Right atrium auricular region (tissue), 2 donors: ENCODE measurements around the gene MAGI1. TPM values are rescaled to one million over a fixed set of nuclear protein-coding genes. Genes with fewer than 3 reads are reported as not detected.

Source experiments
- DNase-seq: peaks from one replicate; pipeline ENCODE4 v3.0.0-alpha.2; 2019; ENCODE audit warnings: low spot score
- H3K27ac ChIP-seq, 2 donors: fragments of 200-600 bp; sonication (generic); 1 replicate in 1 of 2; 2 replicates in 1 of 2; pipeline ENCODE4 v1.5.1; 2016 to 2019
- H3K27me3 ChIP-seq, 2 donors: fragments of 200-600 bp; sonication (generic); one replicate each; pipeline versions ENCODE4 v1.5.1 to v1.6.0; 2017 to 2019
- H3K36me3 ChIP-seq: fragments of 200-600 bp; sonication (generic); one replicate; pipeline ENCODE4 v1.5.1; 2016
- H3K4me1 ChIP-seq, 2 donors: fragments of 200-600 bp; sonication (generic); one replicate each; pipeline versions ENCODE4 v1.5.1 to v1.6.0; 2017 to 2019
- H3K4me3 ChIP-seq, 2 donors: fragments of 200-600 bp; sonication (generic); 1 replicate in 1 of 2; 2 replicates in 1 of 2; pipeline ENCODE4 v1.5.1; 2017 to 2019; ENCODE audit warnings: mild to moderate bottlenecking in 1 of 2, moderate library complexity in 1 of 2
- H3K9me3 ChIP-seq, 2 donors: fragments of 200-600 bp; sonication (generic); one replicate each; pipeline ENCODE4 v1.5.1; 2019
- CTCF ChIP-seq, 2 donors: fragments of 200-600 bp; sonication (generic); IDR thresholded peaks; one replicate each; pipeline ENCODE4 v1.5.1; 2019; ENCODE audit warnings: antibody characterized with exemption in 2 of 2
- total RNA-seq, 2 donors: library from RNA; depleted of rRNA; stranded (reverse); fragments of >200 nt; gene quantifications; one replicate each; pipeline ENCODE4 v1.1.0, GENCODE V29; 2016

The MAGI1 gene
- total RNA-seq, 2 donors from 2014 or later: 28.5 to 34.8 TPM

- H3K4me1 ChIP-seq: peaks cover 0 to 65% of the 10 kb centered on the region in 2 donors
- no peaks in the 10 kb centered on the region for H3K36me3 ChIP-seq
- no peak overlapping the region for H3K4me3 ChIP-seq
- H3K9me3 ChIP-seq: no peaks in the 10 kb centered on the region
- no peak for TF ChIP-seq CTCF (IDR thresholded peaks at IDR 0.05)
- no peaks in the 10 kb centered on the region for H3K27me3 ChIP-seq
- H3K27ac ChIP-seq: no peak overlapping the region
- no peak for DNase-seq
Observed at GRCh38 chr3:65944252-65944651, 94.5 kb downstream of the MAGI1 start.

GRCh38 chr3:65939801-65940246 lies 98.9 kb downstream of the MAGI1 start:
- H3K36me3 ChIP-seq: no peaks in the 10 kb centered on the region
- no peak for TF ChIP-seq CTCF (IDR thresholded peaks at IDR 0.05)
- no peak overlapping the region for H3K27ac ChIP-seq
- H3K4me1 ChIP-seq: peaks cover 0 to 48% of the 10 kb centered on the region in 2 donors
- H3K9me3 ChIP-seq: no peaks in the 10 kb centered on the region
- no peaks in the 10 kb centered on the region for H3K27me3 ChIP-seq
- DNase-seq: no peak
- no peak overlapping the region for H3K4me3 ChIP-seq

GRCh38 chr3:65939184-65939583 lies 99.5 kb downstream of the MAGI1 start:
- peaks cover 0 to 47% of the 10 kb centered on the region in 2 donors for H3K4me1 ChIP-seq
- DNase-seq: no peak
- H3K27me3 ChIP-seq: no peaks in the 10 kb centered on the region
- no peaks in the 10 kb centered on the region for H3K36me3 ChIP-seq
- H3K9me3 ChIP-seq: no peaks in the 10 kb centered on the region
- TF ChIP-seq CTCF (IDR thresholded peaks at IDR 0.05): no peak
- no peak overlapping the region for H3K4me3 ChIP-seq
- no peak overlapping the region for H3K27ac ChIP-seq

GRCh38 chr3:65938676-65939075 lies 100.0 kb downstream of the MAGI1 start:
- peak overlapping the region in 1 of 2 donors; percentile 4 for H3K27ac ChIP-seq
- TF ChIP-seq CTCF (IDR thresholded peaks at IDR 0.05): no peak
- no peak for DNase-seq
- no peaks in the 10 kb centered on the region for H3K27me3 ChIP-seq
- peaks cover 0 to 47% of the 10 kb centered on the region in 2 donors for H3K4me1 ChIP-seq
- no peak overlapping the region for H3K4me3 ChIP-seq
- H3K9me3 ChIP-seq: no peaks in the 10 kb centered on the region
- H3K36me3 ChIP-seq: no peaks in the 10 kb centered on the region

GRCh38 chr3:65938147-65938546 lies 100.6 kb downstream of the MAGI1 start:
- H3K4me3 ChIP-seq: no peak overlapping the region
- no peak for TF ChIP-seq CTCF (IDR thresholded peaks at IDR 0.05)
- no peak for DNase-seq
- H3K4me1 ChIP-seq: peaks cover 0 to 47% of the 10 kb centered on the region in 2 donors
- peaks cover 0 to 4% of the 10 kb centered on the region in 2 donors for H3K9me3 ChIP-seq
- H3K27me3 ChIP-seq: no peaks in the 10 kb centered on the region
- no peaks in the 10 kb centered on the region for H3K36me3 ChIP-seq
- peak overlapping the region in 1 of 2 donors; percentile 4 for H3K27ac ChIP-seq
